WTC11 (cell line): ENCODE measurements around the gene CERT1.

Experiments used
- GRHL2 ChIP-seq: fragments of 250-450 bp; sonication (Bioruptor Pico); IDR thresholded peaks from 2 replicates; pipeline ENCODE4 v1.8.0; 2022; ENCODE audit warnings: mild to moderate bottlenecking, moderate library complexity; ENCODE audit not compliant: insufficient replicate concordance, severe bottlenecking
- NFE2L1 ChIP-seq: sonication (generic); formaldehyde crosslinking; IDR thresholded peaks from 2 replicates; pipeline ENCODE4 v1.8.1; 2023; ENCODE audit warnings: missing genetic modification reagents
- TF ChIP-seq, protein P1 (sequence below): sonication (generic); formaldehyde crosslinking; IDR thresholded peaks from 2 replicates; pipeline ENCODE4 v1.8.0; 2022; ENCODE audit warnings: mild to moderate bottlenecking, missing genetic modification reagents
- TF ChIP-seq, protein P2 (sequence below): sonication (generic); formaldehyde crosslinking; IDR thresholded peaks from 2 replicates; pipeline ENCODE4 v1.8.1; 2023; ENCODE audit warnings: mild to moderate bottlenecking, missing genetic modification reagents

DNA sequence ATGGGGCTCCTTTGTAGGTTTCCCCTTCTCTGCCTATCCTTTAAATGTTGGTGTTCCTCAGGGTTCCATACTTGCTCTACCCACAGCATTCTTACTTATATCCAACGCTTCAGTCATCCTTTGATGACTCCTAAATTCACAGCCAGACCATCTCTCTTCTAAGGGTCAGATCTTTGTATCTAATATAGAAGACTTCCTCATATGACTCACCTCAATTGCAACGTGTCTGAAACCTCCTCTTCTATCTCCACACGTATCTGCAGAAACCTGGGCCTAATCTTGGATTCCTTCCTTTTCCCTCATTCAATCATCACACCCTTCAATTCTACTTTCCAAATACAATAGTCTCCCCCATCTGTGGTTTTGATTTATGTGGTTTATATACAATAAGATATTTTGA lies 106.1 kb downstream of the CERT1 start:
- TF ChIP-seq, protein P1, sequence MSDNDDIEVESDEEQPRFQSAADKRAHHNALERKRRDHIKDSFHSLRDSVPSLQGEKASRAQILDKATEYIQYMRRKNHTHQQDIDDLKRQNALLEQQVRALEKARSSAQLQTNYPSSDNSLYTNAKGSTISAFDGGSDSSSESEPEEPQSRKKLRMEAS (CRISPR knock-in tag): no peak
- TF ChIP-seq, protein P2, sequence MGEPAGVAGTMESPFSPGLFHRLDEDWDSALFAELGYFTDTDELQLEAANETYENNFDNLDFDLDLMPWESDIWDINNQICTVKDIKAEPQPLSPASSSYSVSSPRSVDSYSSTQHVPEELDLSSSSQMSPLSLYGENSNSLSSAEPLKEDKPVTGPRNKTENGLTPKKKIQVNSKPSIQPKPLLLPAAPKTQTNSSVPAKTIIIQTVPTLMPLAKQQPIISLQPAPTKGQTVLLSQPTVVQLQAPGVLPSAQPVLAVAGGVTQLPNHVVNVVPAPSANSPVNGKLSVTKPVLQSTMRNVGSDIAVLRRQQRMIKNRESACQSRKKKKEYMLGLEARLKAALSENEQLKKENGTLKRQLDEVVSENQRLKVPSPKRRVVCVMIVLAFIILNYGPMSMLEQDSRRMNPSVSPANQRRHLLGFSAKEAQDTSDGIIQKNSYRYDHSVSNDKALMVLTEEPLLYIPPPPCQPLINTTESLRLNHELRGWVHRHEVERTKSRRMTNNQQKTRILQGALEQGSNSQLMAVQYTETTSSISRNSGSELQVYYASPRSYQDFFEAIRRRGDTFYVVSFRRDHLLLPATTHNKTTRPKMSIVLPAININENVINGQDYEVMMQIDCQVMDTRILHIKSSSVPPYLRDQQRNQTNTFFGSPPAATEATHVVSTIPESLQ: no peak
- no peak for TF ChIP-seq NFE2L1 (CRISPR knock-in tag)
- no peak for TF ChIP-seq GRHL2 (CRISPR knock-in tag)
